A673 (cell line): ENCODE measurements around the gene WIPF1. TPM values are rescaled to one million over a fixed set of nuclear protein-coding genes. Genes with fewer than 3 reads are reported as not detected.
"Not testable (repeated sequence)": the region's sequence is repeated elsewhere in the genome, so short reads cannot be mapped to it uniquely, and the experiment has no call there.

Experiments
- BruUV-seq: library from RNA; stranded (reverse); fragments of 400-500 nt; replicated peaks from 2 replicates; lab custom pipeline; 2021; lab: Mats Ljungman, UMichigan
- CTCF ChIA-PET: fragments of 300-600 bp; sonication (Branson Sonifier 250); formaldehyde crosslinking; loops from one replicate; lab custom pipeline; 2022; ENCODE audit warnings: antibody characterized with exemption; lab: Charles Lee
- POLR2A ChIA-PET: fragments of 300-600 bp; sonication (Branson Sonifier 250); formaldehyde crosslinking; loops from one replicate; lab custom pipeline; 2022; ENCODE audit warnings: antibody characterized with exemption; ENCODE audit not compliant: low non-redundant PET; lab: Charles Lee
- DNase-seq: peaks from one replicate; pipeline ENCODE4 v3.0.0-alpha.2; 2015; ENCODE audit warnings: low spot score
- H3K27ac ChIP-seq: fragments of 200-600 bp; sonication (generic); 2 replicates; pipeline ENCODE4 v1.5.1; 2016; ENCODE audit warnings: mixed run types, low read depth, mild to moderate bottlenecking, mixed read lengths, antibody characterized with exemption, low read length; ENCODE audit not compliant: poor library complexity, severe bottlenecking
- H3K27me3 ChIP-seq: fragments of 200-600 bp; sonication (generic); replicated peaks from 2 replicates; pipeline ENCODE4 v1.6.1; 2017; ENCODE audit warnings: mixed run types, low read depth, mild to moderate bottlenecking, mixed read lengths, antibody characterized with exemption, low read length; ENCODE audit not compliant: insufficient read depth, poor library complexity
- H3K36me3 ChIP-seq: fragments of 200-600 bp; sonication (generic); 2 replicates; pipeline ENCODE4 v1.6.1; 2016; ENCODE audit warnings: mixed run types, mild to moderate bottlenecking, mixed read lengths, antibody characterized with exemption, low read length; ENCODE audit not compliant: insufficient read depth, poor library complexity, severe bottlenecking
- H3K4me1 ChIP-seq: fragments of 200-600 bp; sonication (generic); 2 replicates; pipeline ENCODE4 v1.6.1; 2017; ENCODE audit warnings: mixed run types, mild to moderate bottlenecking, mixed read lengths, antibody characterized with exemption, low read length; ENCODE audit not compliant: insufficient read depth, poor library complexity, severe bottlenecking
- H3K4me3 ChIP-seq: fragments of 200-600 bp; sonication (generic); 2 replicates; pipeline ENCODE4 v1.5.1; 2016; ENCODE audit warnings: low read depth, mixed run types, mild to moderate bottlenecking, mixed read lengths, low read length; ENCODE audit not compliant: poor library complexity, severe bottlenecking
- H3K9me3 ChIP-seq: fragments of 200-600 bp; sonication (generic); 2 replicates; pipeline ENCODE4 v1.6.1; 2016; ENCODE audit warnings: mixed run types, low read depth, mild to moderate bottlenecking, mixed read lengths, antibody characterized with exemption, low read length; ENCODE audit not compliant: poor library complexity, severe bottlenecking
- CTCF ChIP-seq: fragments of 300-800, 200-600 bp; sonication (generic); conservative IDR thresholded peaks from 2 replicates; pipeline ENCODE4 v1.5.1; 2017; ENCODE audit warnings: low read depth, mild to moderate bottlenecking, antibody characterized with exemption, low read length, moderate library complexity, mixed read lengths
- EZH2 ChIP-seq: fragments of 200-600 bp; sonication (generic); IDR thresholded peaks from 2 replicates; pipeline ENCODE4 v1.6.1; 2017; ENCODE audit warnings: borderline replicate concordance, low read depth, mild to moderate bottlenecking, mixed read lengths, antibody characterized with exemption, low read length; ENCODE audit not compliant: poor library complexity, severe bottlenecking
- intact Hi-C: fragments of 100-400 bp; cut with micrococcal nuclease; formaldehyde crosslinking; loops from one replicate; pipeline ENCODE4 v1.10.0; 2022; ENCODE audit not compliant: unreplicated experiment
- total RNA-seq: library from RNA; stranded (reverse); gene quantifications from 2 replicates; pipeline ENCODE4 v1.2.3, GENCODE V29; 2021

WIPF1 gene
- total RNA-seq, 1 experiment from 2014 or later, result 1.1 TPM

GRCh38 chr2:174552880-174553279, 44.7 kb downstream of the WIPF1 start:
- Histone ChIP-seq H3K4me3 (no peak overlapping the region), H3K4me1 (no peaks in the 10 kb centered on the region), H3K27me3 (no peaks in the 10 kb centered on the region), H3K27ac (no peak overlapping the region), H3K9me3 (no peaks in the 10 kb centered on the region), H3K36me3 (no peaks in the 10 kb centered on the region)
- BruUV-seq, result no TSS peak
- intact Hi-C loops, result no loop called here
- DNase-seq, result no peak
- ChIA-PET POLR2A (no interaction called here), CTCF (no interaction called here)
- TF ChIP-seq CTCF (no peak), EZH2 (no peak)

GRCh38 chr2:174551697-174552096, 45.9 kb downstream of the WIPF1 start:
- Histone ChIP-seq H3K4me3 (no peak overlapping the region), H3K27ac (no peak overlapping the region), H3K36me3 (no peaks in the 10 kb centered on the region), H3K9me3 (no peaks in the 10 kb centered on the region), H3K27me3 (no peaks in the 10 kb centered on the region), H3K4me1 (no peaks in the 10 kb centered on the region)
- no peak for DNase-seq
- CTCF ChIA-PET, result no interaction called here
- POLR2A ChIA-PET, result interaction anchor here (0.5 kb wide), 1 partner anchor 1474 kb away, joined by 3 read pairs; no protein-coding TSS in a partner anchor
- intact Hi-C loops, result no loop called here
- no peak for TF ChIP-seq CTCF
- TF ChIP-seq EZH2, result no peak
- no TSS peak for BruUV-seq

- BruUV-seq, H3K4me3 ChIP-seq, POLR2A ChIA-PET, H3K4me1 ChIP-seq, H3K9me3 ChIP-seq, CTCF ChIA-PET, H3K27ac ChIP-seq, DNase-seq, intact Hi-C loops, H3K36me3 ChIP-seq, H3K27me3 ChIP-seq: not testable (repeated sequence)
Measured at GRCh38 chr2:174548646-174549045, 49.0 kb downstream of the WIPF1 start.

GRCh38 chr2:174548021-174548420, 49.6 kb downstream of the WIPF1 start:
- DNase-seq, intact Hi-C loops, BruUV-seq, H3K36me3 ChIP-seq, H3K4me1 ChIP-seq, H3K27me3 ChIP-seq, H3K27ac ChIP-seq, H3K4me3 ChIP-seq, H3K9me3 ChIP-seq, POLR2A ChIA-PET: not testable (repeated sequence)
- CTCF ChIA-PET, result interaction anchor here (1.9 kb wide), 1 partner anchor 85 kb away, joined by 10 read pairs; no protein-coding TSS in a partner anchor
